GM12878 (cell line): ENCODE results near the gene USH2A. TPM values are rescaled to one million over a fixed set of nuclear protein-coding genes. Genes with fewer than 3 reads are reported as not detected.

Source experiments
- ATAC-seq: fragments of 200-7000 bp; cut with Tn5 transposase; 3 replicates; pipeline ENCODE4 v1.9.1; 2020; ENCODE audit warnings: mild to moderate bottlenecking, moderate library complexity
- BruUV-seq: library from RNA; stranded (reverse); fragments of 400-500 nt; replicated peaks from 2 replicates; lab custom pipeline; 2021; lab: Mats Ljungman, UMichigan
- CTCF ChIA-PET: fragments of 300-600 bp; sonication (Branson Sonifier 250); formaldehyde crosslinking; extraction: SDS; loops from one replicate; lab custom pipeline; 2021; ENCODE audit warnings: inconsistent platforms; lab: Yijun Ruan, JAX
- POLR2A ChIA-PET: fragments of 350-600 bp; formaldehyde crosslinking; extraction: SDS; loops from one replicate; lab custom pipeline; 2021; ENCODE audit warnings: inconsistent platforms; lab: Charles Lee
- RAD21 ChIA-PET: fragments of 300-600 bp; sonication (Branson Sonifier 250); formaldehyde crosslinking; loops from one replicate; lab custom pipeline; 2023; ENCODE audit warnings: antibody characterized with exemption; ENCODE audit not compliant: unreplicated experiment; lab: Charles Lee
- SMC1A ChIA-PET: fragments of 300-600 bp; sonication (Branson Sonifier 250); formaldehyde crosslinking; loops from one replicate; lab custom pipeline; 2023; ENCODE audit not compliant: unreplicated experiment, uncharacterized antibody; lab: Charles Lee
- DNase-seq: peaks from one replicate; pipeline ENCODE4 v3.0.0-alpha.2; 2011; ENCODE audit warnings: low read depth, low spot score
- FAIRE-seq: peaks from 3 replicates; lab custom pipeline; 2011; peaks lifted over from hg19 to GRCh38; lab: Jason Lieb, UNC
- H2AFZ ChIP-seq: 2 replicates; pipeline ENCODE4 v1.6.0; 2011; ENCODE audit warnings: low read depth, low read length, control low read depth; ENCODE audit not compliant: control insufficient read depth
- H3K27ac ChIP-seq: 2 replicates; pipeline ENCODE4 v1.5.1; 2011; ENCODE audit warnings: control low read depth; ENCODE audit not compliant: control insufficient read depth, insufficient read depth
- H3K27me3 ChIP-seq, 2 experiments: replicated peaks in 1 of 2; 2 replicates each; pipeline versions ENCODE4 v1.6.0 to v1.6.1; 2011; ENCODE audit warnings: low read length in 1 of 2; ENCODE audit not compliant: control insufficient read depth in 2 of 2, insufficient read depth in 2 of 2
- H3K36me3 ChIP-seq, 2 experiments: 2 replicates each; pipeline ENCODE4 v1.5.1; 2011; ENCODE audit warnings: low read length in 1 of 2; ENCODE audit not compliant: control insufficient read depth in 2 of 2, insufficient read depth in 2 of 2
- H3K4me1 ChIP-seq: 2 replicates; pipeline ENCODE4 v1.6.1; 2011; ENCODE audit warnings: mild to moderate bottlenecking, low read length, moderate library complexity, mixed read lengths; ENCODE audit not compliant: control insufficient read depth, insufficient read depth
- H3K4me2 ChIP-seq: 2 replicates; pipeline ENCODE4 v1.6.0; 2011; ENCODE audit warnings: control low read depth; ENCODE audit not compliant: control insufficient read depth, insufficient read depth
- H3K4me3 ChIP-seq: fragments of 200-600 bp; sonication (generic); 2 replicates; pipeline ENCODE4 v1.5.1; 2016
- H3K79me2 ChIP-seq: 2 replicates; pipeline ENCODE4 v1.6.0; 2011; ENCODE audit warnings: low read length; ENCODE audit not compliant: control insufficient read depth, insufficient read depth
- H3K9ac ChIP-seq: 2 replicates; pipeline ENCODE4 v1.8.0; 2011; ENCODE audit warnings: low read length, control low read depth, mixed read lengths; ENCODE audit not compliant: control insufficient read depth, insufficient read depth
- H3K9me3 ChIP-seq: replicated peaks from 3 replicates; pipeline ENCODE4 v1.5.1; 2011; ENCODE audit warnings: mild to moderate bottlenecking, low read length; ENCODE audit not compliant: control insufficient read depth, insufficient read depth
- H4K20me1 ChIP-seq: 2 replicates; pipeline ENCODE4 v1.6.0; 2011; ENCODE audit not compliant: control insufficient read depth, insufficient read depth
- BCL11A ChIP-seq: IDR thresholded peaks from 2 replicates; pipeline ENCODE4 v1.6.1; 2011; ENCODE audit warnings: low read depth, low read length
- FOXK2 ChIP-seq: fragments of 450-650 bp; IDR thresholded peaks from 2 replicates; pipeline ENCODE4 v1.6.1; 2017; ENCODE audit warnings: mild to moderate bottlenecking, moderate library complexity
- IKZF1 ChIP-seq: fragments of 450-650 bp; conservative IDR thresholded peaks from 2 replicates; pipeline ENCODE4 v1.6.1; 2017; ENCODE audit warnings: antibody characterized with exemption, mild to moderate bottlenecking
- MTA3 ChIP-seq: IDR thresholded peaks from 2 replicates; pipeline ENCODE4 v1.6.1; 2012; ENCODE audit warnings: low read length, inconsistent platforms, borderline replicate concordance
- RELA ChIP-seq: fragments of 450-650 bp; IDR thresholded peaks from 2 replicates; pipeline ENCODE4 v1.8.0; 2014; ENCODE audit warnings: borderline replicate concordance; ENCODE audit not compliant: partially characterized antibody
- RUNX3 ChIP-seq: IDR thresholded peaks from 2 replicates; pipeline ENCODE4 v1.6.1; 2012; ENCODE audit warnings: low read length, inconsistent platforms
- SMC3 ChIP-seq: IDR thresholded peaks from 2 replicates; pipeline ENCODE4 v1.6.1; 2011; ENCODE audit warnings: low read length, improper control_type of control experiment, borderline replicate concordance
- SPI1 ChIP-seq: IDR thresholded peaks from 2 replicates; pipeline ENCODE4 v1.6.1; 2011; ENCODE audit warnings: low read depth, mild to moderate bottlenecking, low read length, moderate library complexity, borderline replicate concordance; ENCODE audit not compliant: insufficient read depth
- STAT3 ChIP-seq: IDR thresholded peaks from 2 replicates; pipeline ENCODE4 v1.6.1; 2011; ENCODE audit warnings: low read depth, low read length, improper control_type of control experiment
- TCF7 ChIP-seq: IDR thresholded peaks from 2 replicates; pipeline ENCODE4 v1.6.1; 2014; ENCODE audit warnings: antibody characterized with exemption, borderline replicate concordance
- ZBED1 ChIP-seq: IDR thresholded peaks from 2 replicates; pipeline ENCODE4 v1.6.1; 2016; ENCODE audit warnings: borderline replicate concordance
- ZNF274 ChIP-seq: IDR thresholded peaks from one replicate; pipeline ENCODE4 v1.8.0; 2011; ENCODE audit not compliant: insufficient read length, insufficient read depth
- WGBS: methylation state at CpG from one replicate; pipeline ENCODE4 v1.1.6; 2016; ENCODE audit warnings: low lambda C conversion rate; ENCODE audit not compliant: insufficient replicate concordance, insufficient coverage; ENCODE audit errors: missing lambda C conversion rate; 5-methylcytosine and 5-hydroxymethylcytosine counted together
- in situ Hi-C: fragments of 300-500 bp; cut with MboI; formaldehyde crosslinking; loops from 9 replicates; pipeline ENCODE4 v1.14.3; 2018; ENCODE audit warnings: mixed read lengths
- intact Hi-C: fragments of 100-400 bp; cut with micrococcal nuclease; formaldehyde crosslinking; loops from one replicate; pipeline ENCODE4 v1.14.2; 2022; ENCODE audit not compliant: unreplicated experiment
- polyA plus RNA-seq, 11 experiments: library from polyadenylated mRNA; depleted of rRNA in 4 of 11; unstranded in 6 of 11; stranded (reverse) in 5 of 11; fragments of >200 nt; fragmentation: Nextera tagmentation in 4 of 11; fragmentation: Illumina TruSeq in 1 of 11; extraction: Ambion mirVana in 4 of 11; extraction: Trizol in 1 of 11; gene quantifications; 1 replicate in 1 of 11; 2 replicates in 10 of 11; pipeline versions ENCODE4 v1.2.1 to v1.2.3, GENCODE V29; 2011 to 2016; ENCODE audit warnings: inconsistent platforms in 2 of 11, missing spikeins in 2 of 11, low read depth in 1 of 11
- total RNA-seq, 4 experiments: library from RNA; depleted of rRNA in 3 of 4; stranded (reverse); fragments of >200 nt in 3 of 4; fragmentation: Illumina TruSeq in 1 of 4; extraction: Trizol in 1 of 4; gene quantifications; 2 replicates each; pipeline versions ENCODE4 v1.2.1 to v1.2.3, GENCODE V29; 2013 to 2021
- TF ChIP-seq, protein P1 (sequence below): fragments of 450-650 bp; formaldehyde crosslinking; IDR thresholded peaks from 2 replicates; pipeline ENCODE4 v1.4.0; 2022; ENCODE audit warnings: mild to moderate bottlenecking, moderate library complexity
- TF ChIP-seq, protein P2 (sequence below): IDR thresholded peaks from 2 replicates; pipeline ENCODE4 v1.6.1; 2012; ENCODE audit warnings: mild to moderate bottlenecking, low read depth, low read length

USH2A gene
- total and polyA plus RNA-seq, 10 of the 15 experiments (the other 5 are each of a cell fraction or from before 2014, with no cell fraction given): under 0.01 to 0.20 (median 0.01) TPM; not detected in 2

DNA sequence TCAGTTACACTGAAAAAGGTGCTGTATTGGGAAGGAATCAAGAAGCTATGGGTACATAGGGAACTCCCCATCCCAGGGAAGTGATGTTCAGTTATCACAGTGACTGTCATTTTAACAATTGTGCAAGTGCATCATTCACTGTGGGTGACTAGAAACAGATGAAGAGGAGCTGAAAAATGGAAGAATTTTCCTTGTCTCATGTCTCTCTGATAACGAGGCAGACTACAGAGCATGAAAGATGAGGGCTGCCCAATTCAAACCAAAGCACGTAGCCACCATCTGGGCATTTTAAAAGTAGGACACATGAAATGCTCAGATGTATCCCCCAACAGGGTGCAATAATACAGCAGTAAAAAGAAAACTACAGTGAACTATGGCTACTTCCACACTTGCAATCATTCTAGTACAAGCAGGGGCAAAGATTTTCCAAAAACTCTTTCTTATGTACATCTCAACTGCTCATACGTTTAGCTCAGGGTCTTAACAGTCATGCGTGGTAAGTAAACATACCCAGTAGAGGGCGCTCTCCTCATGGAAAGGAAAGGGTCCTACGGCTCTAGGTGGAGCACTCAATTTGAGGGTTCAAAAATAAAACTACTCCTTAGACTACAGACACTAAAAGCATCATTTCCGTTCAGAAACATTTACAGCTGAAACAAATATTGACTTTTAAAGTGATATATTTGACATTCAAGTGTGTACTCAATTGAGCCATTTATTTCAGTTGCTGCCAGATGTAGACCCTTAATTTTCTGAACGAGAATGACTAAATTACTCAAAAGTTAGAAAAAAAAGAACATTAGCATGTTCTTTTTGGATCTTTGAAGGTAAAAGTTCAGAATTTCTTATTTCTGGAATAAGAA, 713.0 kb downstream of the USH2A start (continued):
- TF ChIP-seq, protein P1, sequence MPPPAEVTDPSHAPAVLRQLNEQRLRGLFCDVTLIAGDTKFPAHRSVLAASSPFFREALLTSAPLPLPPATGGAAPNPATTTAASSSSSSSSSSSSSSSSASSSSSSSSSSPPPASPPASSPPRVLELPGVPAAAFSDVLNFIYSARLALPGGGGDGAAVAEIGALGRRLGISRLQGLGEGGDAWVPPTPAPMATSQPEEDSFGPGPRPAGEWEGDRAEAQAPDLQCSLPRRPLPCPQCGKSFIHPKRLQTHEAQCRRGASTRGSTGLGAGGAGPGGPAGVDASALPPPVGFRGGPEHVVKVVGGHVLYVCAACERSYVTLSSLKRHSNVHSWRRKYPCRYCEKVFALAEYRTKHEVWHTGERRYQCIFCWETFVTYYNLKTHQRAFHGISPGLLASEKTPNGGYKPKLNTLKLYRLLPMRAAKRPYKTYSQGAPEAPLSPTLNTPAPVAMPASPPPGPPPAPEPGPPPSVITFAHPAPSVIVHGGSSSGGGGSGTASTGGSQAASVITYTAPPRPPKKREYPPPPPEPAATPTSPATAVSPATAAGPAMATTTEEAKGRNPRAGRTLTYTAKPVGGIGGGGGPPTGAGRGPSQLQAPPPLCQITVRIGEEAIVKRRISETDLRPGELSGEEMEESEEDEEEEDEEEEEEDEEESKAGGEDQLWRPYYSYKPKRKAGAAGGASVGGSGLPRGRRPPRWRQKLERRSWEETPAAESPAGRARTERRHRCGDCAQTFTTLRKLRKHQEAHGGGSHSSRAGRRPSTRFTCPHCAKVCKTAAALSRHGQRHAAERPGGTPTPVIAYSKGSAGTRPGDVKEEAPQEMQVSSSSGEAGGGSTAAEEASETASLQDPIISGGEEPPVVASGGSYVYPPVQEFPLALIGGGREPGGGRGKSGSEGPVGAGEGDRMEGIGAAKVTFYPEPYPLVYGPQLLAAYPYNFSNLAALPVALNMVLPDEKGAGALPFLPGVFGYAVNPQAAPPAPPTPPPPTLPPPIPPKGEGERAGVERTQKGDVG (CRISPR knock-in tag): no peak
- TF ChIP-seq RUNX3 (no peak), ZBED1 (no peak), SMC3 (peak; percentile 32; the same call in 1 of the 2 replicates), TCF7 (no peak), MTA3 (no peak)

DNA sequence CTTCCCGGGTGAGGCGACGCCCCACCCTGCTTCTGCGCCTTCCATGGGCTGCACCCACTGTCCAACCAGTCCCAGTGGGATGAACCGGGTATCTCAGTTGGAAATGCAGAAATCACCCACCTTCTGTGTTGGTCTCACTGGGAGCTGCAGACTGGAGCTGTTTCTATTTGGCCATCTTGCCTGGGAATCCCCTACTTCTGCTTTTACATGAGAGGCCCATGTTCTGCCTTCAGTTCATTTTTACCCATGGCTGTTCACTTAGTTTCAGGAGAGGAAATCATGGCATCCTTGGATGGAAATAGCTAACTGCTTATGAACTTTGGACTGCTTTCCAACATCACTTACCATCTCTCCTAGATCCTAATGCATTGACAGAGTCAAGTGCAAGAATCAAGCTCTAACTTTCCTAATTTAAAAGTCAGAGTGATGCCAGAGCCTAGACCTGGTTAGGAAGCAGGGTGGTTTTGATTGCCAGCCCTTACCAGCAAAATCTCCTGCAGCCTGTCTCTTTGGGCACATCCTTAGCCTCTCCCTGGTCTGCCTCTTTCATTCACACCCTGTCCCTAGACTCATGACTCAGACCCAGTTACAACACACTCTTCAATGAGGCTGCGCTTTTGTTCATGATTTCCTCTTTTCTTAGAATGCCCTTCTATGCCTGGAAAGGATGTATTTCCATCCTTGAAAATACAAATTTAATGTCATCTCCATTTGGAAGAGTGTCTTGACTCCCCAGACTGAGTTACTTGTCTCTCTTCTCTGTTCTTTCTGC, 719.0 kb downstream of the USH2A start:
- Histone ChIP-seq H2AFZ (peak overlapping the region; percentile 17; the same call in 1 of the 2 replicates), H3K4me2 (0 out of 2 replicates have a peak overlapping the region, but pooled peaks have one; percentile 33), H3K36me3 (no peaks in the 10 kb centered on the region), H3K9ac (no peak overlapping the region), H3K4me1 (no peaks in the 10 kb centered on the region), H3K27ac (no peak overlapping the region), H3K79me2 (no peaks in the 10 kb centered on the region), H3K9me3 (no peaks in the 10 kb centered on the region), H4K20me1 (no peaks in the 10 kb centered on the region), H3K4me3 (no peak overlapping the region), H3K27me3 (no peaks in the 10 kb centered on the region; a peak in 1 of 4 replicates)
- SMC1A ChIA-PET: interaction anchor here (0.8 to 1.4 kb wide), 5 partner anchors 27 to 86 kb away, joined by 3 to 4 read pairs (median 3); no protein-coding TSS in a partner anchor
- RAD21 ChIA-PET: interaction anchor here (0.7 to 1.1 kb wide), 4 partner anchors 8 to 68 kb away, joined by 3 to 6 read pairs (median 4); no protein-coding TSS in a partner anchor
- no peak for DNase-seq
- CTCF ChIA-PET: interaction anchor here (1.1 to 2.0 kb wide), 3 partner anchors 9 to 12 kb away, joined by 3 to 7 read pairs (median 5); no protein-coding TSS in a partner anchor
- WGBS: 13% methylated on average over 6 of the region's 6 CpGs
- no TSS peak for BruUV-seq
- in situ Hi-C loops: no loop called here
- POLR2A ChIA-PET: no interaction called here
- peak; percentile 96 for ATAC-seq
- no peak for FAIRE-seq
- intact Hi-C loops: no loop called here
- TF ChIP-seq SPI1 (peak; percentile 38; the same call in 1 of the 2 replicates), STAT3 (no peak), RELA (no peak), BCL11A (no peak), FOXK2 (no peak), IKZF1 (peak; percentile 54; the same call in 1 of the 2 replicates), ZNF274 (no peak)
- TF ChIP-seq, protein P2, sequence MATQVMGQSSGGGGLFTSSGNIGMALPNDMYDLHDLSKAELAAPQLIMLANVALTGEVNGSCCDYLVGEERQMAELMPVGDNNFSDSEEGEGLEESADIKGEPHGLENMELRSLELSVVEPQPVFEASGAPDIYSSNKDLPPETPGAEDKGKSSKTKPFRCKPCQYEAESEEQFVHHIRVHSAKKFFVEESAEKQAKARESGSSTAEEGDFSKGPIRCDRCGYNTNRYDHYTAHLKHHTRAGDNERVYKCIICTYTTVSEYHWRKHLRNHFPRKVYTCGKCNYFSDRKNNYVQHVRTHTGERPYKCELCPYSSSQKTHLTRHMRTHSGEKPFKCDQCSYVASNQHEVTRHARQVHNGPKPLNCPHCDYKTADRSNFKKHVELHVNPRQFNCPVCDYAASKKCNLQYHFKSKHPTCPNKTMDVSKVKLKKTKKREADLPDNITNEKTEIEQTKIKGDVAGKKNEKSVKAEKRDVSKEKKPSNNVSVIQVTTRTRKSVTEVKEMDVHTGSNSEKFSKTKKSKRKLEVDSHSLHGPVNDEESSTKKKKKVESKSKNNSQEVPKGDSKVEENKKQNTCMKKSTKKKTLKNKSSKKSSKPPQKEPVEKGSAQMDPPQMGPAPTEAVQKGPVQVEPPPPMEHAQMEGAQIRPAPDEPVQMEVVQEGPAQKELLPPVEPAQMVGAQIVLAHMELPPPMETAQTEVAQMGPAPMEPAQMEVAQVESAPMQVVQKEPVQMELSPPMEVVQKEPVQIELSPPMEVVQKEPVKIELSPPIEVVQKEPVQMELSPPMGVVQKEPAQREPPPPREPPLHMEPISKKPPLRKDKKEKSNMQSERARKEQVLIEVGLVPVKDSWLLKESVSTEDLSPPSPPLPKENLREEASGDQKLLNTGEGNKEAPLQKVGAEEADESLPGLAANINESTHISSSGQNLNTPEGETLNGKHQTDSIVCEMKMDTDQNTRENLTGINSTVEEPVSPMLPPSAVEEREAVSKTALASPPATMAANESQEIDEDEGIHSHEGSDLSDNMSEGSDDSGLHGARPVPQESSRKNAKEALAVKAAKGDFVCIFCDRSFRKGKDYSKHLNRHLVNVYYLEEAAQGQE: no peak
